A549 (cell line): ENCODE data around the gene FSTL4.

ENCODE experiments used
- CTCF ChIP-seq: fragments of >200 bp; sonication (Bioruptor Twin); formaldehyde crosslinking; IDR thresholded peaks from 3 replicates; pipeline ENCODE4 v1.5.1; 2016
- HDAC2 ChIP-seq: fragments of 200-600 bp; sonication (generic); IDR thresholded peaks from 2 replicates; pipeline ENCODE4 v1.6.1; 2016
- HOXA7 ChIP-seq: fragments of 250-450 bp; sonication (Bioruptor Pico); IDR thresholded peaks from 2 replicates; pipeline ENCODE4 v1.5.0; 2020; ENCODE audit warnings: mild to moderate bottlenecking, moderate library complexity
- KDM5A ChIP-seq: fragments of 200-600 bp; sonication (generic); IDR thresholded peaks from 2 replicates; pipeline ENCODE4 v1.6.1; 2016; ENCODE audit warnings: antibody characterized with exemption, mild to moderate bottlenecking
- RAD21 ChIP-seq, 2 experiments: fragments of >200 bp in 1 of 2; sonication (Bioruptor Twin) in 1 of 2; formaldehyde crosslinking in 1 of 2; IDR thresholded peaks in 1 of 2; conservative IDR thresholded peaks in 1 of 2; 2 replicates in 1 of 2; 3 replicates in 1 of 2; pipeline ENCODE4 v1.6.1; 2012 to 2018; ENCODE audit warnings: inconsistent platforms in 1 of 2
- TF ChIP-seq, protein P1 (sequence below): IDR thresholded peaks from 2 replicates; pipeline ENCODE4 v1.6.1; 2012

DNA sequence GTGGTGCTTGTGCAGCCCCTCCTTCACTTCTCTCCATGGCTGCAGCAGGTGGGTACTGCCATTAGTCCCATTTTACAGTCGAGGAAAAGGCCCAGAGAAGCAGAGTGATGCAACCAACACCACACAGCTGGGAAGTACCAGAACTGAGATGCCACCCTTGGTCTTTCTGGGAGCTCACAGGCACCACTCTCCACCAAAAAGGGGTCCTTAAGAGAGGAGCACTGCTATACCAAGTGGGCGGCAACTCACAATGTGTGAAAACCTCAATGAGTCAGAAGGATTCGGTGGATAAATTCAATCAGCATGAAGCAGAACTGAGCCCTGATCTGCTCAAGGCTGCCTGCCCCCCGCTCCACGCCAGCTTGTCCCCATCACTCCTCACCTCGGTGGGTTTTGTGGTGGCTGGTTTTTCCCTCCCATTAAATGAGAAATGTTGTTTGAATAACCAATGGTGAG lies 213.7 kb downstream of the FSTL4 start:
- TF ChIP-seq CTCF: no peak
- TF ChIP-seq, protein P1, sequence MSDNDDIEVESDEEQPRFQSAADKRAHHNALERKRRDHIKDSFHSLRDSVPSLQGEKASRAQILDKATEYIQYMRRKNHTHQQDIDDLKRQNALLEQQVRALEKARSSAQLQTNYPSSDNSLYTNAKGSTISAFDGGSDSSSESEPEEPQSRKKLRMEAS: no peak
- no peak for TF ChIP-seq RAD21 (conservative IDR thresholded peaks at IDR 0.05 in 1 of 2, IDR thresholded peaks at IDR 0.05 in 1 of 2)
- TF ChIP-seq HOXA7: no peak
- TF ChIP-seq KDM5A: no peak
- no peak for TF ChIP-seq HDAC2
